ENCODE measurements around the gene ABLIM1.

ABLIM1 gene

DNA sequence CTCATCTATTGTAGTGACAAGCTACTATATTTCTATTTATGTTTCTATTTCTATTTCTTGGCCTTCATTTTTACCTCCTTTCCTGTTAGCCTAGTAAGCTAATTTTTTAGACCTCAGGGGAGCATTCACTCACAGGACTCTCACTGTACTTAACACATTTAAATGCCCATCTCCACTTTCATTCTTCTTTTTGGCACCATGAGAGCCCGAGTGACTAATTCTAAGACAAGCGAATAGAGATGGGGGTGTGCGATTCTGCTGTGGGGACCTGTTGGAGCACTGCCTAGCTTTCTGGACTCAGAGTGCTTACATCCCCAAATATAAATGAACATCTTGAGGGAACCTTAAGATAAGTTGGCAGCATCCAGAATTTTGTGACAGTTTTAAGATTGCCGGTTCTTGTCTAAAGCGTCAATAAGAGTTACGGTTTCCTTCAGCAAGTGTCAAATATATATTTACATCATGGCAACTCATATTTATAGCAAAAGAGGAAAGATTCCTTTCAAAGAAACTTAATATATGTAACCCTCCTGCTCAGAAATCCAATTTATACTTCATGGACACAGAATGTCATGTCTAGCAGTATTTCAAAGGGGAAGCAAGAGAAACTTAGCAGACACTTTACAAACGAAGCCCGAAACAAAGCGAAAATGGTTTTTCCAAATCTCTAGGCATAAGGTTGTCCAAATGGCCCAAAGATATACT lies 199.7 kb downstream of the ABLIM1 start:
- no peak for DNase-seq (ENCODE audit: low read depth, low spot score)

DNA sequence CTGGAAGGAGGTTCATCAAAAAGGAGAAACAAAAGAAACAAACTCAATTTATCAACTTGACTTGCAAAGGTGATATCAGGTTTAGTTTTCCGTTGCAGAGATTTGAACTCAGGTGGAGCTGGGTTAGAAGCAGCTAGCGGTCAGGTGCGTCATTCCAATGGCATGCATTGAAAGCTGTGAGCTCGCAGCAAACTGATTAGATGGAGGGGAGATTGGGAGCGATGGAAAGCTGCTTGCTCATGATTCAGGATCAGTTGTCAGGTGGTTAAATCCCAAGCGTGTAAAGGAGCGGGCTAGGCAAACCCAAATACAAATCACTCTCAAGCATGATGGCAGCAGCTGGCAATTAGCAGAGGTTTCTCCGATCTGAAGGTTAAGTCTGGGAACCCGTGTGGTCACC lies 204.5 kb downstream of the ABLIM1 start:
- DNase-seq (ENCODE audit: low read depth, low spot score): no peak

DNA sequence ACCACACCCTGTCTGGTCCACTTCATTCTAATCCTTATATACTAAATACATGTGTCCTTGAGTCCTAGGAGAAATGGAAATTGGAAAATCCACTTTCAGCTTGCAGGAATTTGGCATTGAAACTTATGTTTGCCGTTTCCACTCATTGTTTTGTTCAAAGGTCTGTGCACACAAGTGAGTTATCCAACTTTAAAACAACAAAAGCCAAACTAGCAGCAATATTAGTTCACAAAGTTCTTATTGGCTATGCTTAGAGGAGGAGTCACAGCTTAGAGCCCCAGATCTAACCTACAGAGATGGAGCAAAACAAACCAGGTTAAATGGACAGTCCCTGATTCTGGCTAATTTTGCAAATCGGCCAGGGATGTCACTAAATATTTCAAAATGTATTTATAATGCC lies 209.2 kb downstream of the ABLIM1 start:
- no peak for DNase-seq (ENCODE audit: low read depth, low spot score)

DNA sequence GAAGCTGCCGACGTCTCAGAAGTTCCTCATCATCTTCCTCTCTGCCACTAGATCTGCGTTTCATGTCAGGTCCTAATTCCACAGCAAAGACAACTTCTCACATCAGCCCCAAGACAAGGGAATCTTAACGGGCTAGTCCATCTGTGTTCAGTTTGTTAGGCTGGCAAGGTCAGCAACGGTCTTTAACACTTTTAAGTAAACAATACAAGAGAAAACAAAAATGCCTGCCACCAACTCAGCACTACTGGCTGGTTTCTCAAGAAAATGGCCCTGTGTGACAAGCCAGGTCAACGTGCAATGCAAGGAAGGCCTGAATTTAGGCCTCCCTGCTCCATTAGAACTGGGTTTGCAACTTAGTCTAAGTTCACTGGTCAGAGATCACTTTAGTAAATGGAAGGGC lies 212.7 kb downstream of the ABLIM1 start:
- no peak for DNase-seq (ENCODE audit: low read depth, low spot score)

DNA sequence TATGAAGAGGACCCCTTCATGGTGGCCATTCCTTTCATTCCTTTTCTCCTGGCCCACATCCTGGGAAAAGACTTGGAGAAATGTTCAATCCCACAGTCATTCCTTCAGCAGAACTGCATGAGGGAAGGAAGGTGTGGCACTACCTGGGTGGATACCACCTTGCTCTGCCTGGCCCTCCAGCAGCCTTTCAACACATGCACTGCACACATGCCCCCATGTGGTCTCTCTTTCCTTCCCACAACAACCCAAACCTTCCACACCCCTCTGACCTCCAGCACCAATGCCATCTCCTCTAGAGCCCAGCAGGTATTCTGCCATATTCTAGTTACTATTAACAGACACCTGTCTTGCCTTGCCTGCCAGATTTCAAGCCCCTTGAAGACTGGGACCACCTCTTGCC lies 213.3 kb downstream of the ABLIM1 start:
- DNase-seq (ENCODE audit: low read depth, low spot score): no peak

DNA sequence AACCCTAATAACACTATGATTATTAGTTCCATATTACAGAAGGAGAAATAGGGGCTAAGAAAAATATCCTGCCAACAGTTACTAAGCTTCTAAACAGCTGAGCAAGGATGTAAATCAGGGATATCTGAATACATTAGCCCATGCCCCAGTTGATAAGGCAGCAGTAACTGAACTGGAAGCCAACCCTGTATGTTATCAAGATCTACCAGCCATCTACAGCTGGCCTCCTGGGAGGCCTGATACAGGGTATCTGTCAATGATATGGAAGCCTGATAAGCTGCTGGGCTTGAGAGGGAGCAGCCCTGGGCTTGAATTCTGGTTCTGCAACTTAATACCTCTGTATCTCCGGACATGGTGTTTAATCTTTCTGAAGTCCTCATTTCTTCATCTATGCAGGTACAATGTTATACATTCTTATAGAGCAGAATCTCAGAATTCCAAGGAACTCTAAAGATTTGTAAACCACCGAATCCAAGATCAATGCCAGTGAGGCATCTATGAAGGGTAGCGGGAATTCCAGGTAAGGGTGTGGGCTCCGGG lies 215.9 kb downstream of the ABLIM1 start:
- no peak for DNase-seq (ENCODE audit: low read depth, low spot score)

DNA sequence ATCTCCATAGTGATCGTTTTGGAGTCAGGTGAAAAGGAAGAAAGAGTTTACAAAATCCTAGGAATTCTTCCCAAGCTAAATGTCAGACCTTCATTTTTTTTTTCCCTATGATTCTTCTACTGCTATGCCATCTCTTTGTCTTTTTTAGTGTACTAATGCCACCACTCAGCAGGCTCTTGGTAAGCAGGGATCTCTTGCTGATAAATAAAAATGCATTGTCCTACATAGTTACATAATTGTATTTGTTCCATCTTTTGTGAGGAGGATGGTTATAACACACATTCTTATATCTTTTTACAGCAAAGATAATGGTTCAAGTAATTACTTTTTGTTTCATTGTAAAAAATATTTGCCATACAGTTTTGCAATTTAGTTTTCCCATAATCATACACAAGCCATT lies 217.0 kb downstream of the ABLIM1 start:
- DNase-seq (ENCODE audit: low read depth, low spot score): no peak

DNA sequence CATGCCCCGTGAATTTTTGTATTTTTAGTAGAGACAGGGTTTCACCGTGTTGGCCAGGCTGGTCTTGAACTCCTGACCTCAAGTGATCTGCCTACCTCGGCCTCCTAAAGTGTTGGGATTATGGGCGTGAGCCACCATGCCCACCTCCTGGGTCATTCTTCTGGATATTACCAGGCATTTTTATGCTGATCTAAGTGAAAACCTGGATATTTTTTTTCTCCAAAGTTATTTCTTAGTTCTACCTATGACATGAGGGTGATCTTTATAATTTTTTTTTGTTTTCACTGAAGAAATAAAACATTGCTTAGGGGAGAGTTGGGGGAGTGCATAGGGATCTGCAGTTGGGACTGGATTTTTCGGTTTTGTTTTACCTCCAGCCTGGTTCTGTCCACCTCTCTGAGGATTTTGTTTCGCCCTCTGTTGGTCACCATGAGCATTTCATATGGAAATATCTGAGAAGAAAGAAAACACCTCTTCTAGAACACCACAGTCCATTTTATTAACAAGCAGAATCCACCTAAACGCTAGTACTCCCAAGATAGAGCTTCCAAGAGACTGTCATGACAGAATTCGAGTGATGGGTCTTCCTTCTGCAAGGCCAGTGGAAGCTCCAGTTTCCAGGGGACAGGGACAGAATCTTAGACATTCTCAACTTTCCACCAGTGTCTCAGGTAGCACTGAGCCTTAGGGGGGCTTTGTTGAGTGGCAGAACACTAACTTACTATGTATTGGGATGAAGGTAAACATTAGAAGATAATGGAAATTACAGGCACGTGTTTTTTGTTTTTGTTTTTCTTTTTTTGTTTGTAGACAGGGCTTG lies 220.4 kb downstream of the ABLIM1 start:
- no peak for DNase-seq (ENCODE audit: low read depth, low spot score)

DNA sequence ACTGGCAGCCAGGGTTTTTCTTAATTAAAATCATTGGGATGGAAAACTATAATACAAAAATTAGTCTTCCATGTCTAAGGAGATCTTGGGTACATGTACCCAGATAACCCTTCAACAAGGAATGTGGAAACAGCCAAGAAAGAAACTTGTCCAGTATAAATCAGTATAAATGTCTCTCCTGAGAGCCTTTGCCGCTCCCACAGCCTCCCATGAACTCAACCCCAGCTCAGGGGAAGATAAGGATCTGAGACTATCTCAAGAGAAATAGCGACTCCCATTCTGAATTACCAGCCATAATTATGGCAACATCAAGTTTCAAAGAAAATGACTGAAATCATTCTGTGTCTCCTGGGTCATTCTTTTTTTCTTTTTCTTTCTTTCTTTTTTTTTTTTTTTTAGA lies 221.1 kb downstream of the ABLIM1 start:
- DNase-seq (ENCODE audit: low read depth, low spot score): no peak

DNA sequence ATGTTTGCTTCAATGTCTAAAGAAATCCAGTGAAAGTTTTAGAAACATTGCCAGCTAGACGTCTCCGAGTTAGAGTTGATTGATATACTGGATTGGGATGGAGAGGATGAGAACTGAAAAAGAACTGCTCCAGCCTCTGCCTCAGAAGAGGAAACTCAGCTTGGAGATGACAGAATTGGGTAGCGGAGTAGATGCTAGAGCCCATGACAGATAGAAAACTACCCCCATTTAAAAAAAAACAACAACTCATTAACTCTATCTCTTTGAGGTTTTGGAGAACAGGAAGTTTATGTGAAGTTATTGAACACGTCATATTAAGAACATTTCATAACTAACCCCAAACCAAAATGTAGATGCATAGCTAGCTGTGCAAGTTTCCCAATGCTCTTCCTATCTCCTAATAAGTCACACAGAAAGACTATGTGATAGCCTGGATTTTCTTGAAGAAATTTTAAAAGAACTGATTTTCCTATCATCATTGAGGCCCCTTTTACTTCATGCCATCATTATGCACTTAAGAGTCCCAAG lies 225.4 kb downstream of the ABLIM1 start:
- DNase-seq (ENCODE audit: low read depth, low spot score): no peak

DNA sequence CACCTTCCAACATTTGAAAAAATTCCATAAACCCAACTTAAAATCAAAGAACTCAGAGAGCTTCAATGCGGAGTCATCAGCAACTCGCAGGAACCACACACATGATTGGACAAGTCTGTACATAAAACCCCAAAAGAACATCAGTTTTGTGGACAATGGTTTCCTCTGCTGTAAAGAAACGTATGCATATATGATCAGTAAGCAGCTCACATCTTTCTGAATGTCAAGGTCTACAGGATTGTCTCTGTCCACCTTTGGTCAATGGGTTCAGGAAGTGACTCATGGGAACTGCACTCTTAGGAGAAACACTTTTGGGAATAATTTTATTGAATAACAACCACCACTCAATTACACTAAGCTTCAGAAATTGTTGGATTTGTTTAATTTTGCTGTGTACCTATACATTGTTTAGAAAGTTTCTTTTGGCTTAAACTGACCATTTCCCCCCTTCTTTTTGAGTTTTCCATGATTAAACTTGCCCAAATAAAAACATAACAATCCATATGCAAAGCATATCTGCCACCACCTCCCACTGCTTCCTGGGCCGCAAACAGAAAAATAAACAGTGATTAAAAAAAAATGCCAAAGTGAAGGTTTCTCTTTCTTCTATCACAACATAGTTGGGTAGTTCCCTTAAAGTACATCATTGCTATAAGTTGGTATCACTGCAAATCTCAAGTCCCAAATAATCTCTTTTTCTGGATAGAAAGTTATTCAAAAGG lies 226.5 kb downstream of the ABLIM1 start:
- no peak for DNase-seq (ENCODE audit: low read depth, low spot score)

DNA sequence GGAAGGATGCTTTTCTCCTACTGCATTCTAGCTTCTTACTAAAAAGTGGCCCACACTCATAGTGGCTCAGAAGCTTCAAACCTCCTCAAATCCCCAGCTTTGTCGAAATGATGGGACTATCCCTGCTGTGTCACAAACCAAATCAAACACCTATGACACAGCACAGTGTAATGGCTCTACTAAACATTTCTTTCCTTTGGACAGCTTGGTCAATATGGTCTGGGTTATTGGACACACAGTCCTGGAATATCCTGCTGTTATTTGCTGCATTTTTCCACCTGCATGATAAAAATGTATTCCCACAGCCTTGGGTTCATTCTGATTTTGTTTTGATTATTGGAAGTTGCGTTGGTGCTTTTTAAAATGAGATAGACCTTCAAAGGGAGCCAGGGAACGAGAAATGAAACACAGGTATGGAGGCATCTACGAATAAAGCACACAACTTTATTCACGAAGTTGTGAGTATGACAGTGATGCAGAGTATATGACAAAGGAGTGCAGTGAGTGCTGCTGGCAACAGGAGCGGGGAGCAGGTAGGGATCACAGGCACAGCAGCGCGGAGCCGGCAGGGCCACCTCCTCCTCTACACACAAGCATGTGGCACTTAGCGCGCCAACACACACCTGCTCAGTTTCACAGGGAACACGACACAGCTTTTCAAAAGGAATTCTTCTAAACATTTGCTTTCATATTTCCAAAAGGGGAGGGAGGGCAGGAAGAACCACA lies 227.2 kb downstream of the ABLIM1 start:
- DNase-seq (ENCODE audit: low read depth, low spot score): no peak

DNA sequence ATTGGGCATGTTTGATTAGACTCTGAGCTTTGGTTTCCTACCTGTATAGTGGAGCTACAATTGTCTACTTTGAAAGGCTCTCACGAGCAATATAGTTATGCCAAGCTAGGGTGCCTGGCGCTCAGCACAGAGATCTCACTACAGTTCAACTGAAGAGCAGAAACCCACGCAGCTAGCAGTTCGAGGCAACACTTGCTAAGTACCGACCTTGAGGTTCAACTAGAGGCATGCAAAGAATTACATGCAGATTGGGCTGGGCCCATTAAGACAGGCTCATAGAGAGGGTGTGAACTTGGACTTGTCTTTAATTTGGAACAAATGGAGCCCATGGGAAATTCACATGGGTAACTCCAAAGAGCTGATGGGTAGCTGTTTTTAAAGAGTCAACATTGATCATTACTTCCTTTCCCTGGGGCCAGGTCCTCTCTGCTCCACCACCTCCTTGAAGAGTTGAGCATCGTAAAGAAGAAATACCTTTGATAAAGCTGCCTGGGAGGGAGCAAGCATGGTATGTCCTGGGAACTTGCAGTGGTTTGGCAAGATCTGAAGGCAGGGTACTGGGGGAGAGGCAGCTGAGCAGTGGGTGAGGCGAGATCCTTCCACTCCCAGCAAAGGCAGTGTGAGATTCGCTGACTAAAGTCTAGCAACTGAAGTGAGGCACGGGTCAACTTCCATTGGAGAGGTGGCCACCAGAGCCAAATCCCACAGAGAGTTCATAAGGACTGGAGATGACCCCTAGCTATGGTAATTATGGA lies 228.3 kb downstream of the ABLIM1 start:
- no peak for DNase-seq (ENCODE audit: low read depth, low spot score)

DNA sequence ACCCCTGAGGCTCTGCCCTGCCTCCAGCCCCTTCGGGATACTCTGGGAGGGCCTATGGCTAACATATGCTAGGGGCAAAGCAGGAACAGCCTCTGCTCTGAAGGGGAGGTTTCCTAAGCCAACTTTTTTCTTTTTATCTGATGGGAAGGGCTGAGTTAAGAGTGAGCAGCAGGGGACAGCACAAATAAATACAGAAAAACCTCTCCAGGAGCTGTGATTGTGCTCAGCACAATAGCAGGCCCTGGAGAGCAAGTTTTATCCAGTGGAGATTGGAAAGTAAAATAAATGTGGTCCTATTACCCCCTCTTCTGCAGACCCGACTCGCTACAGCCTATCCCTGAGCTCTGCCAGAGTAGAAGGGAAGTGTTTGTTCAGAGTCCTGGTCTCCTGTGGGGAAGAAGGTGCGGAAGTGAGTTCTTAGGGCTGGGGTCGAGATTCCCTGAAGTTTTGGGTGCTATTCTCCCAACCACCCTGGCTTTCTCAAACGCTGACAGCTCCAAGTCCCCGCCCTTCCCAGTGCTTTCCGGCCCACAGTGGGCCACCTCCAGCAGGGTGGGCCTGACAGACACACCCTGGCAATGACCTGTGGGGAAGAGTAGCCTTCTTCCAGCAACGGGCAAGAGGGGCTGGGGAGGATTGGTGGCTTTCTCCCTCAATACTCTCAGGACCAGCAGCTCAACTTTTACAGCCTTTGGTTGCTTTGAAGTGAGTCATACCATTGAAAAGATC lies 230.8 kb downstream of the ABLIM1 start:
- DNase-seq (ENCODE audit: low read depth, low spot score): no peak

DNA sequence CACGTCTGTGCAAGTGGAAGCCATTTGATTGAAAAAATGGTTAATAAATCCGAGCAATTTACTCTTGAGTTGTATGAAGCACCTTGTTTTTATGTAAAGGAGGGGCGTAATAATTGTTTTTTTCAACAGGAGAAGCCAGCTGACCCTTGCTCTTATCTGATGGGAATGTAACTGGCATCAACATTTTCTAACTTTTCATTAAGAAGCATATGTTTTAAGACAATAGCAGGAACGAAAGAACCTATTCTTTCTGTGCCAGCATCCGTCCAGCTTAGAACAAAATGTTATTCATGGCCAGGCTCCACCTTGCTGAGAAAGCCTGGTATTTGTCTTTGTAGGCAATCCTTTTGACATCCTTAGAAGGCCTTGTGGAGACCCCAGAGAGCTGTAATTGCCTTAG lies 231.6 kb downstream of the ABLIM1 start:
- no peak for DNase-seq (ENCODE audit: low read depth, low spot score)

DNA sequence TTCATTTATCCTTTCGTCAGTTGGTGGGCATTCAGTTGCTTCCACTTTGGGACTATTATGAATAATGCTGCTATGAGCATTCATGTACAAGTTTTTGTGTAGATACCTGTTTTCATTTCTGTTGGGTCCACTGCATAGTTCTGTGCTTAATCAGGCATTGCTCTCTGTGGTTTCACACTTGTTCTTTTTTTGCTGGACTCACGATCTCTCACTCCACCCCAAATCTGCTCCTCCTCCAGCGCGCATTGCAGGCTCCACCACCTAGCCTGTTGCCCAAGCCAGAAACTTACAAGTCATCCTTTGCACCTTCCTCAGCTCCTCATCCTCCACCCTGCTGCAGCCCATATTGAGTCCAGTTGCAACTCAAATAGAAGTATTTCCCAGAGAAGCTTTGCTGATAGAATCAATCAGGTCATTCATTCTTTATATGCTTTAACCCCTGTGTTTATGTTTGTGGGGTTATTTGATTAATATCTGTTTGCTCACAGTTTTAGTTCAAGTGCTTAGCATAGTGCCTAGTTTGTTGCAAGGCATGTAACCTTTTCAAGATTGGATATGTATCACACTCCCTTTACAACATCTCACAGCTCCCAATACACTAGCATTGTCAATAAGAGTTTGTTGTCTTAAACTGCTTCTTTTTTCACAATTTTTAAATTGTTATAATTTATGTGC lies 237.1 kb downstream of the ABLIM1 start:
- no peak for DNase-seq (ENCODE audit: low read depth, low spot score)

DNA sequence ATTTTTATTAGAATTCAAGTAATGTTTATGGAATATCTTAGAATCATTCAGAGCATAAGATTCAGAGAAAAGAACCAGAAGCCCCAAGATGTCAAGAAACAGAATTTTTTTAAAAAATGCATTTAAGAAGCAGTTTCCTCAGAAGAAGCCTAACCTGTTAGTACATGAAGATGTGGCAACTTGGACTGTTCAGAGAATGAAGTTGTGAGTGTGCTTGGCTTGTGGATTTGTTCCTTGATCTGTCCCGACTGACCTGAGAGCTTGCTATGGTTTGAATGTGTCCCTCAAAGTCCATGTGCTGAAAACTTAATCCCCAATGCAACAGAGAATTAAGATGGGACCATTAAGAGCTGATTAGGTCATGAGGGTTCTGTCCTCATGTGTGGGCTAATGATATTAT lies 240.0 kb downstream of the ABLIM1 start:
- DNase-seq (ENCODE audit: low read depth, low spot score): no peak

DNA sequence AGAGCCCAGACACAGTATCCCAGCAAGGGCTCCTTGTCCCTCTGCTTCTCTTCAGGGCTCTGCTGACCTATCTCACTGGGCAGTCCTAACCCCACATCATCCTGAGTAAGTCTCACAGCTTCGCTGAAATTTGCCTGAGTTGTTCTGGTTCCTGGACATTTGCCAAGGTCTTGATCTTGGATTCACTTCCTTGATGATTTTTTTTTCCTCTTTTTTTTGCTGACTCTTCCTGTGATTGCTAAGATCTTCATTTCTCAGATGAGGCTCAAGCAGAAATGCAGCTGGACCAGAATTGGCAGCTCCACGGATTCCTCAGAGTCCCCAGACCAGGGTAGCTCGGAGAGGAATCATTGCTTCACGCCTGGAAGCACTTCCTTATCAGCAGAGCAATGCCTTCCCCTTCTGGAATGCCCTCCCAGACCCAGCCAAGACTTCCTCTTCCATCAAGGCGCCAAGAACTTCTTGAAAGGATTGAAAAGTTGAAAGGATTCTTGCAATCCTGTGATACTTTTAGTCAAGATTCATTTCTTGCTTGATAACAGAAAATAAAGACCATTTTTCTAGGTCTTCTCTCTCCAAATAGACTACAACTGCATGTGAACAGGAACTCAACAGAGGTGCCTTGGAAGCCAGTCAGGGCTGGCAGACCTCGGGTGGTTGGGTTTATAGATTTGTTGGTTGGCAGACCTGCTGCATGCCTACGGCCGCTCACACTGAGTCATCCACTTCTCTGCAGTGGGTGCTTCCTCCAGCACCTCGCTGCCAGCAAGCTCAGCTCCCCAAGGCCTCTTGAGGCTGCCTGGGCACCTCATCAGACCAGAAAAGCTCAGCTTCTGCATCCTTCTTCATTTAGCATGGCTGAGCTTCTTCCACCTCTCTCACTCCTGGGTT lies 244.9 kb downstream of the ABLIM1 start:
- DNase-seq (ENCODE audit: low read depth, low spot score): no peak

Data from iPS DF 19.7 (cell line).